ENCODE results near the gene MPND. TPM values are rescaled to one million over a fixed set of nuclear protein-coding genes. Genes with fewer than 3 reads are reported as not detected.

Gene MPND
- total and polyA plus RNA-seq, 2 of the 13 experiments (the other 11 are each of a cell fraction or from before 2014, with no cell fraction given) = 10.8 to 15.8 TPM

GRCh38 chr19:4310247-4311121, 32.9 kb upstream of the MPND start (continued):
- TF ChIP-seq ZNF577 (CRISPR knock-in tag; IDR thresholded peaks at IDR 0.05; ENCODE audit: borderline replicate concordance, low read depth) = no peak
- TF ChIP-seq ZNF543 (CRISPR knock-in tag; IDR thresholded peaks at IDR 0.05) = no peak
- TF ChIP-seq ZNF326 (CRISPR knock-in tag; IDR thresholded peaks at IDR 0.05; ENCODE audit: borderline replicate concordance) = no peak
- peak; percentile 91 for TF ChIP-seq ZNF547 (CRISPR knock-in tag; IDR thresholded peaks at IDR 0.05)
- no peak for TF ChIP-seq TCF12 (IDR thresholded peaks at IDR 0.05)
- no peak for TF ChIP-seq TCF12 (CRISPR knock-in tag; IDR thresholded peaks at IDR 0.05)
- peak; percentile 85; the same call in 1 of the 2 replicates for TF ChIP-seq ZNF275 (CRISPR knock-in tag; IDR thresholded peaks at IDR 0.05; ENCODE audit: borderline replicate concordance)
- no peak for TF ChIP-seq GATA4 (IDR thresholded peaks at IDR 0.05; ENCODE audit: borderline replicate concordance, low read depth)
- TF ChIP-seq ZNF672 (CRISPR knock-in tag; IDR thresholded peaks at IDR 0.05) = no peak
- no peak for TF ChIP-seq ZNF567 (CRISPR knock-in tag; IDR thresholded peaks at IDR 0.05; ENCODE audit: borderline replicate concordance)
- TF ChIP-seq SRSF1 (optimal IDR thresholded peaks at IDR 0.05; ENCODE audit: low read depth, low read length) = no peak
- TF ChIP-seq ZNF652 (CRISPR knock-in tag; IDR thresholded peaks at IDR 0.05; ENCODE audit: borderline replicate concordance, low read depth) = peak; percentile 70; the same call in 1 of the 2 replicates
- no peak for TF ChIP-seq SKI (IDR thresholded peaks at IDR 0.05; ENCODE audit: partially characterized antibody)
- peak; percentile 89; the same call in 1 of the 2 replicates for TF ChIP-seq ZNF337 (CRISPR knock-in tag; IDR thresholded peaks at IDR 0.05; ENCODE audit: borderline replicate concordance, low read depth)
- no peak for TF ChIP-seq PCBP1 (IDR thresholded peaks at IDR 0.05; ENCODE audit: borderline replicate concordance, low read depth, low read length)
- TF ChIP-seq ZNF44 (CRISPR knock-in tag; IDR thresholded peaks at IDR 0.05) = peak; percentile 87; the same call in 1 of the 2 replicates
- TF ChIP-seq PLRG1 (conservative IDR thresholded peaks at IDR 0.05) = no peak
- no peak for TF ChIP-seq ZNF766 (CRISPR knock-in tag; IDR thresholded peaks at IDR 0.05; ENCODE audit: borderline replicate concordance)
- peak; percentile 100 for TF ChIP-seq ETV5 (CRISPR knock-in tag; IDR thresholded peaks at IDR 0.05; ENCODE audit: borderline replicate concordance)
- TF ChIP-seq PAXIP1 (CRISPR knock-in tag; conservative IDR thresholded peaks at IDR 0.05) = peak; percentile 98
- TF ChIP-seq TEAD3 (CRISPR knock-in tag; optimal IDR thresholded peaks at IDR 0.05; ENCODE audit: borderline replicate concordance) = peak; percentile 86
- peak; percentile 38; the same call in 1 of the 2 replicates for TF ChIP-seq NFATC3 (CRISPR knock-in tag; IDR thresholded peaks at IDR 0.05)
- no peak for TF ChIP-seq GMEB2 (CRISPR knock-in tag; IDR thresholded peaks at IDR 0.05; ENCODE audit: low read depth)
- TF ChIP-seq ZBTB1 (CRISPR knock-in tag; IDR thresholded peaks at IDR 0.05; ENCODE audit: borderline replicate concordance) = 0 out of 2 replicates have a peak, but pooled peaks have one; percentile 23

Measured in HepG2 (cell line).